K562 (cell line): ENCODE data around the gene NMNAT3. TPM values are rescaled to one million over a fixed set of nuclear protein-coding genes. Genes with fewer than 3 reads are reported as not detected.

Experiments
- ATF1 ChIP-seq, 2 experiments: fragments of 450-650 bp in 1 of 2; IDR thresholded peaks; 2 replicates each; pipeline ENCODE4 v1.6.1; 2016; ENCODE audit warnings: missing compliant biosample characterization in 1 of 2, missing genetic modification characterization in 1 of 2
- ELF4 ChIP-seq: fragments of 450-650 bp; formaldehyde crosslinking; IDR thresholded peaks from 2 replicates; pipeline ENCODE4 v1.4.0; 2022; ENCODE audit warnings: missing genetic modification characterization
- ESRRA ChIP-seq: fragments of 450-650 bp; IDR thresholded peaks from 2 replicates; pipeline ENCODE4 v1.6.1; 2014; ENCODE audit warnings: low read depth, mild to moderate bottlenecking, moderate library complexity, borderline replicate concordance
- KDM2B ChIP-seq: fragments of 250-450 bp; sonication (Bioruptor Pico); IDR thresholded peaks from 2 replicates; pipeline ENCODE4 v1.8.0; 2021; ENCODE audit warnings: mild to moderate bottlenecking, moderate library complexity
- MXI1 ChIP-seq: IDR thresholded peaks from 2 replicates; pipeline ENCODE4 v1.6.1; 2011; ENCODE audit warnings: low read depth, mild to moderate bottlenecking, improper control_type of control experiment, low read length
- RB1 ChIP-seq: fragments of 450-650 bp; IDR thresholded peaks from 2 replicates; pipeline ENCODE4 v1.6.1; 2017; ENCODE audit warnings: low read depth, mild to moderate bottlenecking
- SAP30 ChIP-seq: fragments of 200-600 bp; sonication (generic); IDR thresholded peaks from 2 replicates; pipeline ENCODE4 v1.6.1; 2012; ENCODE audit warnings: borderline replicate concordance, low read depth, mild to moderate bottlenecking, moderate library complexity, low read length, control low read depth, inconsistent platforms; ENCODE audit not compliant: insufficient read depth, poor library complexity, severe bottlenecking
- SMARCA4 ChIP-seq: fragments of 450-650 bp; IDR thresholded peaks from 2 replicates; pipeline ENCODE4 v1.6.1; 2016
- YY1 ChIP-seq, 3 experiments: IDR thresholded peaks; 2 replicates each; pipeline ENCODE4 v1.6.1; 2011; ENCODE audit warnings: low read length in 2 of 3, mild to moderate bottlenecking in 2 of 3, moderate library complexity in 2 of 3, borderline replicate concordance in 1 of 3, control low read depth in 1 of 3, low read depth in 1 of 3; ENCODE audit not compliant: insufficient read depth in 3 of 3, insufficient replicate concordance in 2 of 3, control insufficient read depth in 1 of 3, insufficient read length in 1 of 3; ENCODE audit errors: extremely low read depth in 1 of 3
- ZNF282 ChIP-seq: sonication (generic); formaldehyde crosslinking; IDR thresholded peaks from 2 replicates; pipeline ENCODE4 v1.8.1; 2023; ENCODE audit warnings: missing genetic modification reagents
- ZNF785 ChIP-seq: fragments of 250-450 bp; sonication (Bioruptor Pico); IDR thresholded peaks from 2 replicates; pipeline ENCODE4 v1.4.0; 2020; ENCODE audit warnings: mild to moderate bottlenecking
- polyA plus RNA-seq, 8 experiments: library from polyadenylated mRNA; depleted of rRNA in 4 of 8; stranded (reverse) in 5 of 8; unstranded in 3 of 8; fragments of >200 nt; fragmentation: Nextera tagmentation in 2 of 8; fragmentation: Illumina TruSeq in 1 of 8; extraction: Ambion mirVana in 2 of 8; extraction: Trizol in 1 of 8; gene quantifications; 2 replicates each; pipeline versions ENCODE4 v1.2.1 to v1.2.3, GENCODE V29; 2011 to 2014; ENCODE audit warnings: inconsistent platforms in 1 of 8, missing spikeins in 1 of 8
- total RNA-seq, 7 experiments: library from RNA; depleted of rRNA in 6 of 7; stranded (reverse); fragments of >200 nt in 6 of 7; fragmentation: Illumina TruSeq in 2 of 7; extraction: Trizol in 2 of 7; gene quantifications; 2 replicates each; pipeline versions ENCODE4 v1.2.1 to v1.2.3, GENCODE V29; 2011 to 2021; ENCODE audit warnings: low replicate concordance in 1 of 7
- TF ChIP-seq, protein P1 (sequence below): sonication (generic); formaldehyde crosslinking; IDR thresholded peaks from 2 replicates; pipeline ENCODE4 v1.8.1; 2023; ENCODE audit warnings: mild to moderate bottlenecking, missing genetic modification reagents
- TF ChIP-seq, protein P2 (sequence below): IDR thresholded peaks from 2 replicates; pipeline ENCODE4 v1.6.1; 2011; ENCODE audit warnings: borderline replicate concordance, low read depth, mild to moderate bottlenecking, moderate library complexity, low read length; ENCODE audit not compliant: insufficient read depth, poor library complexity, severe bottlenecking
- TF ChIP-seq, protein P3 (sequence below), 3 experiments: IDR thresholded peaks in 2 of 3; conservative IDR thresholded peaks in 1 of 3; 2 replicates each; pipeline ENCODE4 v1.5.1; 2011 to 2012; ENCODE audit warnings: low read length in 3 of 3, mild to moderate bottlenecking in 3 of 3, control low read depth in 2 of 3, improper control_type of control experiment in 1 of 3, inconsistent platforms in 1 of 3, low read depth in 1 of 3, mixed read lengths in 1 of 3, moderate library complexity in 1 of 3; ENCODE audit not compliant: insufficient read depth in 2 of 3
- TF ChIP-seq, protein P4 (sequence below), 3 experiments: fragments of 200-800 bp in 1 of 3; sonication (Bioruptor generic) in 1 of 3; sonication (generic) in 1 of 3; formaldehyde crosslinking in 1 of 3; IDR thresholded peaks; 2 replicates each; pipeline versions ENCODE4 v1.6.1 to v1.8.0; 2016 to 2022; ENCODE audit warnings: mild to moderate bottlenecking in 2 of 3, missing compliant biosample characterization in 2 of 3, missing genetic modification characterization in 2 of 3, missing genetic modification reagents in 1 of 3

Gene NMNAT3
- total and polyA plus RNA-seq, 9 of the 15 experiments (the other 6 are each of a cell fraction or from before 2014, with no cell fraction given), result 2.3 to 12.5 (median 6.6) TPM

DNA sequence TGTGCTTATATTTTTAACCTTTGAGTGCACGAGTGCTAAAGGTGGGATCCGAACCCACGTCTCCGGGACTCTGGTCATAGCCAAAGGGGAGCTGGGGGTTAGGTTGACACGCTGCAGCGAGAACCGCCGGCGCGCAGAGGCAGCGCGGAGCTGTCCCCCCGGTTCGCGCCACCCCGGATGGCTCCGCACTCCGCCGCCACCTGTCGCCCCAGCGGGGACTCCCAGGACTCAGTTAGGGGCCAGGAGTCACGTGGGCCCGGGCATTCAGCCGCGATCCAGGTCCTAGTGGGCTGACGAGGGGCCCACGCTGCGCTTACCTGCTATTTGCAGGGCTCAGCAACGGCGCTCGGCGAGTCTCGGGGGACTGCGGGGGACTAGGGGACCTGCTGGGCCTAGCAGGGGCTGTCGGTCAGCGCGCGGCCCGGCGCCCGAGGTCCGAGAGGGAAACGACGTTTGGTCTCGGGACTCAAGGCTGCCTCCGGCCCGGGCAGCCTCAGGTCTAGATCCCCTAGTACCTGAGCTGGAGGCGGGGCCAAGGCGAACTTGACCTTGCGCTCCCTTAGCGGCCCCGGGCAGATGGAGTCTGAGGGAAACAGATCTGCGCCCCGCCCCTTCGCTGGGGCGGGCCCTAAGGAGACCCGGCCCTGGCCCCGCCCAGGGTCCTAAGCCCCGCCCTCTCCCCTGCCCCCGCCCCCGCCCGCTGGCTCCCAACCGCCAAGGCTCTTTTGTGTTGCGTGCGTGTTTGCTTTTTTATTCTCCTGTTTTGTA, at the start of gene NMNAT3 (continued):
- TF ChIP-seq, protein P1, sequence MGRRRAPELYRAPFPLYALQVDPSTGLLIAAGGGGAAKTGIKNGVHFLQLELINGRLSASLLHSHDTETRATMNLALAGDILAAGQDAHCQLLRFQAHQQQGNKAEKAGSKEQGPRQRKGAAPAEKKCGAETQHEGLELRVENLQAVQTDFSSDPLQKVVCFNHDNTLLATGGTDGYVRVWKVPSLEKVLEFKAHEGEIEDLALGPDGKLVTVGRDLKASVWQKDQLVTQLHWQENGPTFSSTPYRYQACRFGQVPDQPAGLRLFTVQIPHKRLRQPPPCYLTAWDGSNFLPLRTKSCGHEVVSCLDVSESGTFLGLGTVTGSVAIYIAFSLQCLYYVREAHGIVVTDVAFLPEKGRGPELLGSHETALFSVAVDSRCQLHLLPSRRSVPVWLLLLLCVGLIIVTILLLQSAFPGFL (CRISPR knock-in tag), result peak; percentile 84; the same call in 1 of the 2 replicates
- TF ChIP-seq ATF1 (CRISPR knock-in tag; IDR thresholded peaks at IDR 0.05) (no peak), ATF1 (tag; IDR thresholded peaks at IDR 0.05) (peak; percentile 50), ZNF282 (CRISPR knock-in tag) (no peak), YY1 (IDR thresholded peaks at IDR 0.05; ENCODE audit: borderline replicate concordance in 1 of 3, control insufficient read depth in 1 of 3, extremely low read depth in 1 of 3, insufficient read depth in 3 of 3, insufficient read length in 1 of 3, insufficient replicate concordance in 2 of 3, low read depth in 1 of 3, low read length in 2 of 3) (peak in 1 of 3 experiments; percentile 21), ZNF785 (CRISPR knock-in tag) (no peak), ELF4 (CRISPR knock-in tag) (no peak), SMARCA4 (0 out of 2 replicates have a peak, but pooled peaks have one; percentile 19), KDM2B (CRISPR knock-in tag) (peak; percentile 81; the same call in 1 of the 2 replicates), SAP30 (peak; percentile 24), MXI1 (no peak), RB1 (peak; percentile 60; the same call in 1 of the 2 replicates), ESRRA (peak; percentile 85)
- TF ChIP-seq, protein P2, sequence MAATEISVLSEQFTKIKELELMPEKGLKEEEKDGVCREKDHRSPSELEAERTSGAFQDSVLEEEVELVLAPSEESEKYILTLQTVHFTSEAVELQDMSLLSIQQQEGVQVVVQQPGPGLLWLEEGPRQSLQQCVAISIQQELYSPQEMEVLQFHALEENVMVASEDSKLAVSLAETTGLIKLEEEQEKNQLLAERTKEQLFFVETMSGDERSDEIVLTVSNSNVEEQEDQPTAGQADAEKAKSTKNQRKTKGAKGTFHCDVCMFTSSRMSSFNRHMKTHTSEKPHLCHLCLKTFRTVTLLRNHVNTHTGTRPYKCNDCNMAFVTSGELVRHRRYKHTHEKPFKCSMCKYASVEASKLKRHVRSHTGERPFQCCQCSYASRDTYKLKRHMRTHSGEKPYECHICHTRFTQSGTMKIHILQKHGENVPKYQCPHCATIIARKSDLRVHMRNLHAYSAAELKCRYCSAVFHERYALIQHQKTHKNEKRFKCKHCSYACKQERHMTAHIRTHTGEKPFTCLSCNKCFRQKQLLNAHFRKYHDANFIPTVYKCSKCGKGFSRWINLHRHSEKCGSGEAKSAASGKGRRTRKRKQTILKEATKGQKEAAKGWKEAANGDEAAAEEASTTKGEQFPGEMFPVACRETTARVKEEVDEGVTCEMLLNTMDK, result peak; percentile 62
- TF ChIP-seq, protein P3, sequence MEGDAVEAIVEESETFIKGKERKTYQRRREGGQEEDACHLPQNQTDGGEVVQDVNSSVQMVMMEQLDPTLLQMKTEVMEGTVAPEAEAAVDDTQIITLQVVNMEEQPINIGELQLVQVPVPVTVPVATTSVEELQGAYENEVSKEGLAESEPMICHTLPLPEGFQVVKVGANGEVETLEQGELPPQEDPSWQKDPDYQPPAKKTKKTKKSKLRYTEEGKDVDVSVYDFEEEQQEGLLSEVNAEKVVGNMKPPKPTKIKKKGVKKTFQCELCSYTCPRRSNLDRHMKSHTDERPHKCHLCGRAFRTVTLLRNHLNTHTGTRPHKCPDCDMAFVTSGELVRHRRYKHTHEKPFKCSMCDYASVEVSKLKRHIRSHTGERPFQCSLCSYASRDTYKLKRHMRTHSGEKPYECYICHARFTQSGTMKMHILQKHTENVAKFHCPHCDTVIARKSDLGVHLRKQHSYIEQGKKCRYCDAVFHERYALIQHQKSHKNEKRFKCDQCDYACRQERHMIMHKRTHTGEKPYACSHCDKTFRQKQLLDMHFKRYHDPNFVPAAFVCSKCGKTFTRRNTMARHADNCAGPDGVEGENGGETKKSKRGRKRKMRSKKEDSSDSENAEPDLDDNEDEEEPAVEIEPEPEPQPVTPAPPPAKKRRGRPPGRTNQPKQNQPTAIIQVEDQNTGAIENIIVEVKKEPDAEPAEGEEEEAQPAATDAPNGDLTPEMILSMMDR (IDR thresholded peaks at IDR 0.05 in 2 of 3, conservative IDR thresholded peaks at IDR 0.05 in 1 of 3; ENCODE audit: insufficient read depth in 2 of 3, low read depth in 1 of 3, low read length in 3 of 3), result peak in 2 of 3 experiments; percentile 20 to 21; a peak in 1 of 6 replicates
- TF ChIP-seq, protein P4, sequence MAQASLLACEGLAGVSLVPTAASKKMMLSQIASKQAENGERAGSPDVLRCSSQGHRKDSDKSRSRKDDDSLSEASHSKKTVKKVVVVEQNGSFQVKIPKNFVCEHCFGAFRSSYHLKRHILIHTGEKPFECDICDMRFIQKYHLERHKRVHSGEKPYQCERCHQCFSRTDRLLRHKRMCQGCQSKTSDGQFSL (CRISPR knock-in tag; IDR thresholded peaks at IDR 0.05), result peak; percentile 64; the same call in 1 of the 2 replicates
- TF ChIP-seq, protein P4 (tag; IDR thresholded peaks at IDR 0.05), result no peak
